Activated CD4-positive, alpha-beta memory T cell treated with anti-CD3 and anti-CD28 coated beads, Interleukin-2, amount 10 ng/mL, durations not matched to agents 7 days and 5 days (primary cell): Measurements from ENCODE around the gene DCLRE1C. TPM values are rescaled to one million over a fixed set of nuclear protein-coding genes. Genes with fewer than 3 reads are reported as not detected.

Experiments
- total RNA-seq, 2 experiments: library from RNA; stranded (reverse); gene quantifications; one replicate each; pipeline ENCODE4 v1.2.3, GENCODE V29; 2021

Gene DCLRE1C
- total RNA-seq, 2 experiments from 2014 or later, result 36.8 to 40.4 TPM

Other genes with a start within 250 kb of the DCLRE1C start
- 100 to 1,000 TPM; 229 to 235 TPM for gene FAM107B, start 179.2 kb downstream of the DCLRE1C start, total RNA-seq
- under 1 TPM; 0.63 to 0.75 TPM for gene CDNF, start 116.1 kb downstream of the DCLRE1C start, total RNA-seq
- gene HSPA14, start 115.8 kb downstream of the DCLRE1C start, total RNA-seq, result 10 to 100 TPM; 21.9 to 23.1 TPM
- 10 to 100 TPM; 15.5 to 18.7 TPM for gene MSANTD7, start 115.8 kb downstream of the DCLRE1C start, total RNA-seq
- gene SUV39H2, start 75.2 kb downstream of the DCLRE1C start, total RNA-seq, result 10 to 100 TPM; 24.5 to 25.2 TPM
- gene MEIG1, start 5.3 kb upstream of the DCLRE1C start, total RNA-seq, result 1 to 10 TPM in 1 of 2 experiments, under 1 TPM in 1; 0.75 to 1.3 TPM
- gene OLAH, start 89.8 kb upstream of the DCLRE1C start, total RNA-seq, result 1 to 10 TPM; 4.0 to 4.2 TPM
- gene ACBD7, start 134.7 kb upstream of the DCLRE1C start, total RNA-seq, result 1 to 10 TPM; 2.1 to 2.6 TPM
- gene RPP38, start 143.3 kb upstream of the DCLRE1C start, total RNA-seq, result 10 to 100 TPM; 14.9 to 16.8 TPM
- 10 to 100 TPM; 45.1 to 45.5 TPM for gene NMT2, start 214.6 kb upstream of the DCLRE1C start, total RNA-seq